ENCODE measurements around the gene AP3D1. TPM values are rescaled to one million over a fixed set of nuclear protein-coding genes. Genes with fewer than 3 reads are reported as not detected.

AP3D1 gene
- polyA plus RNA-seq, 1 donor = 103 TPM

DNA sequence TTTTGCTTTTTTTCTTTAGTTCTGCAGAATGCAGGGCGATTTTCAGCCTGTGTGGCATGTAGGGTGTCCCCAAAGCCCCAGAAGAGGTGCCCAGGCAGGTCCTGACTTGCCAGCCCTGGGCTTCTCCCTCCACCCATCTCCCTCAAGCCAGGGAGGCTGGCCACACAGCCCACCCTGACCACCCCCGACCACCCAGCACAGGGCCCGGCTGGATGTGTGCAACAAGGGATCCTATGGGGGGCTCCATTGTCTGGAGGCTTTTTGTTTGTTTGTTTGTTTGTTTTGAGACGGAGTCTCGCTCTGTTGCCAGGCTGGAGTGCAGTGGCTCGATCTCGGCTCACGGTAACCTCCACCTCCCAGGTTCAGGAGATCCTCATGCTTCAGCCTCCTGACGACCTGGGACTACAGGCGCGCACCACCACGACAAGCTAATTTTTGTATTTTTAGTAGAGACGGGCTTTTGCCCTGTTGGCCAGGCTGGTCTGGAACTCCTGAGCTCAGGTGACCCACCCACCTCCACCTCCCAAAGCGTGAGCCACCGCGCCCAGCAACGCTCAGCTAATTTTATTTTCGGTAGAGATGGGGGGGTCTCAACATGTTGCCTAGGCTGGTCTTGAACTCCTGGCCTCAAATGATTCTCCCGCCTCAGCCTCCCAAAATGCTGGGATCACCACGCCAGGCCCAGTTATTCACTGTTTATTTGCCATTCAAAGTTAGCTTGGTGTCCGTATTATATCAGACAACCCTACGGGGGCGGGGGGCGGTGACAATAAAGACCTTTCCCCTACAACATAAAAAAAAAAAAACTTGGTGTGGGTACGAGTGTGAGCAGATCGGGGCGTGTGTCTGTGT is 92.6 kb downstream of the AP3D1 start:
- DNase-seq = no peak

DNA sequence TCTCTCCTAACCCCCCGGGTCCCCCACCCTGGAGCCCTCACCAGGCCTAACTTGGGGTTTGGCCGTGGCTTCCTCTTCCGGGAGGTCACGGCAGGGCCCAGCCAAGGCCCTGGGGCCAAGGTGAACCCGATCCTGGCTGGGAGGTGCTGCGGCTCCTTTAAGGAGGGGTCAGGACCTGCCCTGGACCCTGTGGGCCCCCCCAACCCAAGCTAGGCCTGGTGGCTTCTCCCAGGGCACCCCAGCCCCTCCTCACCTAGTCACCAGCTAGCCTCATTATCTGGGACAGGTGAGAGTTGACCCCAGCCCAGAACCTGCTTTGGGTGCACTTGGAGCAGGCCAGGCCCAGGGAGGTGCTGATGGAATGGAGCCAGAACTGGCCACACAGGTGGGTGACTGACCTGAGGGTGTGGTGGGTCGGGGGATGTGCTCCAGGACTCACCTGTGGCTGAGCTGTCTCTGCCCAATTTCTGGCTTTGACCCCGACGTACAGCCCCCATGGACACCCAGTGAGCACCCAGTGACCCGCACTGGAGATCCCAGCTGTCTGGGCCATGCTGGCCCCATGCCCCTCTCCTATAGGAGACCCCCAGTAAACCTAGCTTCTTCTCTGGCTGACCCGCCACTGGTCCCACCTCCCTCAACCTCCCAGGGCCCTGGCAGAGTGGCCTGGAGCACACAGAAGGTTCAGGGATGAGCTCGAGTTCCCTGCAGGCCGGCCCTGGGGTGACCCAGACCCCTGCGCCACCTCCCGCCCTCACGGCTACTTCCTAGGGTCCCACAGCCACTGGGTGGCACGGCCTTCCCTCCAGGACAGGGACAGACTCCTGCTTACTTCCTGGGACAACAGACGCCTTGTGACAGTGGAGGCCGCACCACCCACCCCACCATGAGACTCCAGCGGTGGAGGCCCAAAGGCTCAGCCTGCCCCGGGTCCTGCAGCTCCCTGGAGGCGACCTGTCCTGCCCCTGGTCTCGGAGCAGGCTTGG is 93.6 kb downstream of the AP3D1 start:
- Histone ChIP-seq H3K27me3 (ENCODE audit: control insufficient read depth, insufficient read depth, low read length) (no peaks in the 10 kb centered on the region), H3K4me1 (ENCODE audit: control insufficient read depth, insufficient read depth, low read length) (peaks cover 49% of the 10 kb centered on the region), H3K9me3 (ENCODE audit: control insufficient read depth, low read depth, low read length) (no peaks in the 10 kb centered on the region), H3K27ac (ENCODE audit: low read length) (no peak overlapping the region), H3K36me3 (ENCODE audit: control insufficient read depth, insufficient read depth, low read length) (no peaks in the 10 kb centered on the region), H3K4me3 (ENCODE audit: low read length) (no peak overlapping the region)
- WGBS (ENCODE audit: insufficient coverage, low lambda C conversion rate) = no CpG with 5 or more reads among the region's 23 CpGs
- DNase-seq = no peak

More for the DNA sequence above, 92.6 kb downstream of the AP3D1 start:
- no peaks in the 10 kb centered on the region for H3K36me3 ChIP-seq (ENCODE audit: control insufficient read depth, insufficient read depth, low read length)
- WGBS (ENCODE audit: insufficient coverage, low lambda C conversion rate) = 100% methylated on average over 1 of the region's 27 CpGs
- H3K4me1 ChIP-seq (ENCODE audit: control insufficient read depth, insufficient read depth, low read length) = peaks cover 50% of the 10 kb centered on the region
- H3K27ac ChIP-seq (ENCODE audit: low read length) = peak overlapping the region; percentile 96
- H3K4me3 ChIP-seq (ENCODE audit: low read length) = peak overlapping the region; percentile 37
- H3K27me3 ChIP-seq (ENCODE audit: control insufficient read depth, insufficient read depth, low read length) = no peaks in the 10 kb centered on the region
- no peaks in the 10 kb centered on the region for H3K9me3 ChIP-seq (ENCODE audit: control insufficient read depth, low read depth, low read length)

DNA sequence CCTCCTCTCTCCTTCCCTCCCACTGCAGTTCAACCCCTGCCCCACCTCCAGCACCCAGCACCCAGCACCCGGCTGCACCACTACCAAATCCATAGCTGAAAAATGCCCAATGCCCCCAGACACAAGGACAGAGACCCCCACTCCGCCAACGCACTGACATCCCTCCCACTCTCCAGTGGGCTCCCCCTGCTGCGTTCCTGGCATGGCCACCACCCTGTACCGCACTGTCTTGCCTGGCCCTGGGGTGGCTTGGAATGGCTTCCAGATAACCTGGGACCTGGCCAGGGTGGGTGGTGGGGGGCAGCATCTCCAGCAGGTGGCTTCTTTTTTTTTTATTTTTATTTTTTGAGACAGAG is 94.6 kb downstream of the AP3D1 start:
- Histone ChIP-seq H3K36me3 (ENCODE audit: control insufficient read depth, insufficient read depth, low read length) (no peaks in the 10 kb centered on the region), H3K27ac (ENCODE audit: low read length) (peak overlapping the region; percentile 12), H3K9me3 (ENCODE audit: control insufficient read depth, low read depth, low read length) (no peaks in the 10 kb centered on the region), H3K4me3 (ENCODE audit: low read length) (no peak overlapping the region), H3K4me1 (ENCODE audit: control insufficient read depth, insufficient read depth, low read length) (peaks cover 41% of the 10 kb centered on the region), H3K27me3 (ENCODE audit: control insufficient read depth, insufficient read depth, low read length) (no peaks in the 10 kb centered on the region)
- no peak for DNase-seq
- WGBS (ENCODE audit: insufficient coverage, low lambda C conversion rate) = no CpG with 5 or more reads among the region's 5 CpGs

DNA sequence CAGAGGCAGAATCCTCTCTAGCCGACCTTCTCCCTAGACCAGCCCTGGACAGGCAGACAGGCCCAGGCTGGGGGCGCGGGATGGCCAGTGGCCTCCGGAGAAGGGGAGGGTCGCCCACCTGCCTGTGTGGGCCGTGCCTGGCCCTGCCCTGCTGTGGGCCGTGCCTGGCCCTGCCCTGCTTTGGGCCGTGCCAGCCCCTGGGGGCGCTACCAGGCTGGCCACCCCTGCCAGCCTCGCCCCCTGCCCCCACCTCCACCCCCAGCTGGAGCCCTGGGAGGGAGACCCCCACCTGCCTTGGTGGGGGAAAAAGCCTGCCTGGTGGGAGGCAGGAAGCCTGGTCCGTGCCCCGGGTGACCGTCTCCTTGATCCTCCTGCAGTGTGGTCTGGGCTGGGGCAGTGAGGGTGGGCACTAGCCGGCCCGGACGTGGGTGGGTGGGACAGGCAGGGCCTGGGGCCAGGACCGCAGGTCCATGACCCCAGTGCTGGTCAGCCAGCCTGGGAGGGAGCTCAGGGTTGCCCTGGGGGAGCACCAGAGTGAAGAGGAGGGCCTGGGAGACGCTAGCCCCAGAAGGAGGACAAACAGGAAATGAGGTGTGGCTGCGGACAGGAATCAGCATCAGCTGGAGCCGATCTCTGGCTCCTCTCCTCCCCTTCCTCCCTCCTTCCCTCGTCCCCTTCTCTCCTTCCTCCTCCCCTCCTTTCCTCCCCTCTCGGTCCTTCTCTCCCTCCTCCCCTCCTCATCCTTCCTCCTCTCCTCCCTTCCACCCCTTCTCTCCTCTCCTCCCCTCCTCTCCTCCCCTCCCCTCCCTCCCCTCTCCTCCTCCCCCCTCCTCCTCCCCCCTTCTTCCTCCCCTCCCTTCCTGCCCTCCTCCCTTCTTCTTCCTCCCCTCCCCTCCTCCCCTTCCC is 95.2 kb downstream of the AP3D1 start:
- Histone ChIP-seq H3K36me3 (ENCODE audit: control insufficient read depth, insufficient read depth, low read length) (no peaks in the 10 kb centered on the region), H3K4me1 (ENCODE audit: control insufficient read depth, insufficient read depth, low read length) (peaks cover 45% of the 10 kb centered on the region), H3K9me3 (ENCODE audit: control insufficient read depth, low read depth, low read length) (no peaks in the 10 kb centered on the region), H3K27me3 (ENCODE audit: control insufficient read depth, insufficient read depth, low read length) (no peaks in the 10 kb centered on the region), H3K27ac (ENCODE audit: low read length) (peak overlapping the region; percentile 54), H3K4me3 (ENCODE audit: low read length) (no peak overlapping the region)
- no CpG with 5 or more reads among the region's 22 CpGs for WGBS (ENCODE audit: insufficient coverage, low lambda C conversion rate)
- DNase-seq = peak; percentile 54 to 69

DNA sequence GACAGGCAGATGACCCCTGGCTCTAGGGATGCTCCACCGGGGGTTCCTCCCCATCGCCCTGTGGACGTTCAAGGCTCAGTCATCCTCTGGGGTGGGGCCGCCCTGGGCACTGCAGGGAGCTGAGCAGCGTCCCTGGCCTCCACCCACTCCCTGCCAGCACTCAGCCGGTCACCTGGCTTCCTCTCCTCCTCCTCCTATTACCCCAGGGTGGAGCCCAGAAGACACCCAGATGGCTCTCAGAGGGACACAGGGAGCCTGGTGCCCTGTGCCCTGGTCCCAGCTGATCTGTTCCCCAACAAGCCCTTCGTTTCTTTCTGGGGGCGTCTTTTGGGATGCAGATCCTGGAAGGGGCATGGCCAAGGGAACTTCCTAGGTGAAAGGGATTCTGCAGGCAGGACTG is 96.6 kb downstream of the AP3D1 start:
- Histone ChIP-seq H3K4me3 (ENCODE audit: low read length) (no peak overlapping the region), H3K36me3 (ENCODE audit: control insufficient read depth, insufficient read depth, low read length) (no peaks in the 10 kb centered on the region), H3K27me3 (ENCODE audit: control insufficient read depth, insufficient read depth, low read length) (no peaks in the 10 kb centered on the region), H3K4me1 (ENCODE audit: control insufficient read depth, insufficient read depth, low read length) (peaks cover 35% of the 10 kb centered on the region), H3K27ac (ENCODE audit: low read length) (no peak overlapping the region), H3K9me3 (ENCODE audit: control insufficient read depth, low read depth, low read length) (no peaks in the 10 kb centered on the region)
- DNase-seq = no peak
- no CpG with 5 or more reads among the region's 8 CpGs for WGBS (ENCODE audit: insufficient coverage, low lambda C conversion rate)

DNA sequence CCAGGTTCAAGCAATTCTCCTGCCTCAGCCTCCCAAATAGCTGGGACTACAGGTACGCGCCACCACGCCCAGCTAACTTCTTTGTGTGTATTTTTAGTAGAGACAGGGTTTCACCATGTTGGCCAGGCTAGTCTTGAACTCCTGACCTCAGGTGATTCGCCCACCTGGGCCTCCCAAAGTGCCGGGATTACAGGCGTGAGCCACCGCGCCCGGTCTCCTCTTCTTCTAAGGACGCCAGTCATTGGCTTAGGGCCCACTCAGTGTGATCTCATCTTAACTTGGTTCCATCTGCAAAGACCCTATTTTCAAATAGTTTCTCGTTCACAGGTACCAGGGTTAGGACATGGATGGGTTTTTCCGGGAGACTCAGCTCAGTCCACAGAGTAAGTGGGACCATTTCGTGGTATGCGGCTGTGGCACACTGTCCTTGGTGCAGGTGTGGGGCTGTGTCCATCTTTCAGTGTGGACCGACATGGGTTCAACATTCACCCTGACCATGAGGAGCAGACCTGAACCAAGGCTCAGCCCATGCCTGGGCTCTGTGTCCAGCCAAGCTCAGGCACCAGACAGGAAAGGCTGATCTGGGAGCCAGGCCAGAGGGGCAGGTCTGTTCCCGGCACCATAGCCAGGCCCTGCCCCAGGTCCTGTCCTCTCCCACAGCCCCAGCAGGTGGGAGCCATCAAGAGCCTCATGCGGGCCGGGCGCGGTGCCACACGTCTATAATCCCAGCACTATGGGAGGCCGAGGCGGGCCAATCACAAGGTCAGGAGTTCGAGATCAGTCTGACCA is 97.6 kb downstream of the AP3D1 start:
- Histone ChIP-seq H3K4me1 (ENCODE audit: control insufficient read depth, insufficient read depth, low read length) (peaks cover 35% of the 10 kb centered on the region), H3K4me3 (ENCODE audit: low read length) (no peak overlapping the region), H3K27me3 (ENCODE audit: control insufficient read depth, insufficient read depth, low read length) (no peaks in the 10 kb centered on the region), H3K27ac (ENCODE audit: low read length) (no peak overlapping the region), H3K36me3 (ENCODE audit: control insufficient read depth, insufficient read depth, low read length) (peaks cover 5% of the 10 kb centered on the region), H3K9me3 (ENCODE audit: control insufficient read depth, low read depth, low read length) (no peaks in the 10 kb centered on the region)
- DNase-seq = no peak
- no CpG with 5 or more reads among the region's 24 CpGs for WGBS (ENCODE audit: insufficient coverage, low lambda C conversion rate)

DNA sequence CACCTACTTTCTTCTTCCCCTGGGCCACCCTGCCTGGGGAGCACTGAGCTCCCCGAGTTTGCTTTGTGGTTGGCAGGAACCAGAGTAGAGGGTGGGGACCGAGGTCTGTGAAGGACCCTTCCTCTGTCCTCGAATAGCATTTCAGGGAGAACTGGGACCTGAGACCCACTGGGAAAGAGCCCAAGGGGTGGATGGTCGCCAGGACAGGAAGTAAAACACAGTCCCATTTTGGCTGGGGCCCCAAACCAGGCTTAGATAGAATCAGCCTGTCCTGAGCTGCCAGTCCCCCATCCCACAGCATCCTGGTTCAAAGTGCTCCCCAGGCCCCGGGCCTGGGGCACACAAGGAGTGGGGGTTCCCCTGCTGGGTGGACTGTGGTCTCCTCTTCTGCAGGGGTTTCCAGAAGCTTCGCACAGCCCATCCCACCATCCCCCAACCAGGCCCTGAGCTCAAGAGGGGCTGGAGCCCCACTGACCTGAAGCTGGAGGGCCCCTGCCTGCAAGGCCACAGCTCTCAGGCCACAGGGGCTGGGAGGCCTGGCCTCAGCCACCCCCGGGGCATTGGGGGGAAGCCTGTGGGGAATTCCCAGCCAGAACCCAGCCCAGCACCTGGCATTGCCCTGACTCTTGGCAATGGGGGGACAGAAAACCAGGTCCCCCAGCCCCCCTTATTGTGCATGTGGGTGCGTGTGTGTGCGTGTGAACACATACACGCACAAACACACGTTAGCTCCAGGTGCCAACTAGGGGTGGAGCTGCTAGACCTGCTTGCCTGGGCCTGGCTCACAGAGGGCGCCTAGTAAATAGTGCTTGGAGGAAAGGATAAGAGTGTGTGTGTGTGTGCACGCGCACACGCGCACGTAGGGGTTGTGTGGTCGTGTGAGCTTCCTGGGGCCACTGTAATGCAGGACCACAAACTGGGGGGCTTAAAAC is 99.3 kb downstream of the AP3D1 start:
- DNase-seq = peak in 1 of 2 donors; percentile 37

DNA sequence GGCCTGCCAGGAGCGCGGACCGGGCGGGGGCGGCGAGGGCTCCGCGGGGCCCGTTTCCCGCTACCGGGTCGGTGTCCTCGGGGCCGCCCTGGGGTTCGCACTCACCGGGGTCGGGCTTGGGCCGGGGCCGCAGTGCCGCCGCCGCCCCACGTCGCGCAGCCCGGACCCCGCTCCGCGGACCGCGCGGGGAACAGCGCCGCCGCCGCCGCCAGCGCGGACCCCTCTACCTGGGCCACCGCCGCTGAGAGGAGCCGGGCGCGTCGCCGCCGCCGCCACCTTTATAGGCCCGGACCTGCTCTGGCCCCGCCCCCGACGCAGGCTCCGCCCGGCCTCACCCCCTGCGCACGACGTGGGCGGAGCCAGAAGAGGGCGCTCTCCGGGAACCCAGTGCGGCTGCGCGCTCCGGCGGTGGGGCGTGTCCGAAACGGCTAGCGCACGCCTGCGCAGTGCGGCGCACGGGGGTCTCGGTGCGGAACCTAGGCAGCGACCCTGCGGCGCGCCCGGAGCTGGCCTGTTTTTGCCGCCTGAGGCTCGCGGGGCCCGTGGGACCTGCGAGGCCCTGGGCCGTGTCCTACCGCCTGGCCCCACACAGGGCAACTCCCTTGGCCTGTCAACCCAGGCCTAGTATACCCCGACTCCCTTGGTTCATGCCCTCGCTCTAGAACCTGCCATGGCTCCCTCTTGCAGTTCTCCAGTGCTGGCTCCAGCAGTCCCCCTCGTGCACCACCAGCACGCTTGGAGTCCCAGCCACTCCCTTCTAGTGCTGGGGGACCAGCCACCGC is 100.2 kb downstream of the AP3D1 start, which contains the start of gene MKNK2:
Gene MKNK2, minus strand, starts transcription at position 254 of the 782 bp plus-strand sequence. CDS start 393 bp downstream, outside the sequence.
- H3K4me3 ChIP-seq (ENCODE audit: low read length) = peak within 1 kb of the TSS; percentile 99
- WGBS (ENCODE audit: insufficient coverage, low lambda C conversion rate) = no CpG with 5 or more reads among the region's 93 CpGs
- H3K9me3 ChIP-seq (ENCODE audit: control insufficient read depth, low read depth, low read length) = no peaks in the 10 kb centered on the region
- H3K4me1 ChIP-seq (ENCODE audit: control insufficient read depth, insufficient read depth, low read length) = peaks cover 47% of the 10 kb centered on the region
- H3K27ac ChIP-seq (ENCODE audit: low read length) = peak within 1 kb of the TSS; percentile 97
- no peaks in the 10 kb centered on the region for H3K27me3 ChIP-seq (ENCODE audit: control insufficient read depth, insufficient read depth, low read length)
- peak; percentile 84 to 87 for DNase-seq
- H3K36me3 ChIP-seq (ENCODE audit: control insufficient read depth, insufficient read depth, low read length) = peaks cover 30% of the 10 kb centered on the region

More for the DNA sequence above, 99.3 kb downstream of the AP3D1 start:
- Histone ChIP-seq H3K27me3 (ENCODE audit: control insufficient read depth, insufficient read depth, low read length) (no peaks in the 10 kb centered on the region), H3K27ac (ENCODE audit: low read length) (peak overlapping the region; percentile 64), H3K4me3 (ENCODE audit: low read length) (peak overlapping the region; percentile 46), H3K36me3 (ENCODE audit: control insufficient read depth, insufficient read depth, low read length) (peaks cover 22% of the 10 kb centered on the region), H3K9me3 (ENCODE audit: control insufficient read depth, low read depth, low read length) (no peaks in the 10 kb centered on the region), H3K4me1 (ENCODE audit: control insufficient read depth, insufficient read depth, low read length) (peaks cover 50% of the 10 kb centered on the region)
- WGBS (ENCODE audit: insufficient coverage, low lambda C conversion rate) = no CpG with 5 or more reads among the region's 18 CpGs
